Activated naive CD8-positive, alpha-beta T cell treated with anti-CD3 and anti-CD28 coated beads, Interleukin-2, amount 10 ng/mL, durations not matched to agents 7 days and 5 days (primary cell): ENCODE data around the gene CLCN3. TPM values are rescaled to one million over a fixed set of nuclear protein-coding genes. Genes with fewer than 3 reads are reported as not detected.
"Not testable (repeated sequence)": the region's sequence is repeated elsewhere in the genome, so short reads cannot be mapped to it uniquely, and the experiment has no call there.

Experiments used
- ATAC-seq: fragments of 150-1000 bp; cut with Tn5 transposase; one replicate; pipeline ENCODE4 v1.10.0; 2021; ENCODE audit warnings: low read depth, moderate library complexity
- POLR2A ChIA-PET: fragments of 350-600 bp; sonication (Branson Sonifier 250); formaldehyde crosslinking; loops from one replicate; lab custom pipeline; 2021; ENCODE audit warnings: antibody characterized with exemption; lab: Charles Lee
- DNase-seq: peaks from one replicate; pipeline ENCODE4 v3.0.0; 2021
- H3K27ac Mint-ChIP-seq: one replicate; pipeline ENCODE4 v1.8.0; 2022; ENCODE audit warnings: mild to moderate bottlenecking, mixed read lengths
- H3K27me3 Mint-ChIP-seq: one replicate; pipeline ENCODE4 v1.8.0; 2022; ENCODE audit warnings: mild to moderate bottlenecking, moderate library complexity, mixed read lengths
- H3K36me3 Mint-ChIP-seq: one replicate; pipeline ENCODE4 v1.8.0; 2021; ENCODE audit warnings: mild to moderate bottlenecking, mixed read lengths
- H3K4me1 Mint-ChIP-seq: one replicate; pipeline ENCODE4 v1.8.0; 2021; ENCODE audit warnings: mixed read lengths
- H3K4me3 Mint-ChIP-seq: one replicate; pipeline ENCODE4 v1.8.0; 2022; ENCODE audit warnings: mild to moderate bottlenecking, moderate library complexity, mixed read lengths
- H3K9me3 Mint-ChIP-seq: one replicate; pipeline ENCODE4 v1.8.0; 2021; ENCODE audit warnings: mixed read lengths
- total RNA-seq, 2 experiments: library from RNA; stranded (reverse); gene quantifications; one replicate each; pipeline ENCODE4 v1.2.3, GENCODE V29; 2021

CLCN3 gene
- total RNA-seq, 2 experiments from 2014 or later = 26.3 to 28.5 TPM

GRCh38 chr4:169707958-169708643, 87.7 kb downstream of the CLCN3 start:
- Mint-ChIP-seq H3K9me3 (no peaks in the 10 kb centered on the region), H3K36me3 (peaks cover 5% of the 10 kb centered on the region), H3K27ac (no peak overlapping the region), H3K4me3 (no peak overlapping the region), H3K27me3 (no peaks in the 10 kb centered on the region), H3K4me1 (no peaks in the 10 kb centered on the region)
- DNase-seq (no peak), ATAC-seq (no peak)
- POLR2A ChIA-PET = no interaction called here

- ATAC-seq (no peak), DNase-seq (no peak)
- Mint-ChIP-seq H3K36me3 (peaks cover 8% of the 10 kb centered on the region), H3K9me3 (no peaks in the 10 kb centered on the region), H3K27me3 (no peaks in the 10 kb centered on the region), H3K4me1 (no peaks in the 10 kb centered on the region), H3K4me3 (no peak overlapping the region), H3K27ac (no peak overlapping the region)
- POLR2A ChIA-PET = no interaction called here
Measured at GRCh38 chr4:169715826-169716225, 95.4 kb downstream of the CLCN3 start.

GRCh38 chr4:169716677-169717076, 96.3 kb downstream of the CLCN3 start:
- no peak for DNase-seq
- Mint-ChIP-seq H3K27ac (no peak overlapping the region), H3K9me3 (no peaks in the 10 kb centered on the region), H3K27me3 (no peaks in the 10 kb centered on the region), H3K36me3 (peaks cover 8% of the 10 kb centered on the region), H3K4me1 (peaks cover 1% of the 10 kb centered on the region), H3K4me3 (no peak overlapping the region)
- no peak for ATAC-seq
- POLR2A ChIA-PET = no interaction called here

- POLR2A ChIA-PET = no interaction called here
- DNase-seq (no peak), ATAC-seq (no peak)
- Mint-ChIP-seq H3K4me3 (no peak overlapping the region), H3K9me3 (no peaks in the 10 kb centered on the region), H3K4me1 (peaks cover 1% of the 10 kb centered on the region), H3K36me3 (peaks cover 8% of the 10 kb centered on the region), H3K27me3 (no peaks in the 10 kb centered on the region), H3K27ac (no peak overlapping the region)
Measured at GRCh38 chr4:169720529-169720928, 100.2 kb downstream of the CLCN3 start.

- no peak for ATAC-seq
- Mint-ChIP-seq H3K4me1 (peaks cover 1% of the 10 kb centered on the region), H3K27me3 (no peaks in the 10 kb centered on the region), H3K27ac (no peak overlapping the region), H3K9me3 (no peaks in the 10 kb centered on the region), H3K4me3 (no peak overlapping the region), H3K36me3 (peaks cover 8% of the 10 kb centered on the region)
- DNase-seq = no peak
- POLR2A ChIA-PET = interaction anchor here (0.5 kb wide), 1 partner anchor 278 kb away, joined by 3 read pairs; no protein-coding TSS in a partner anchor
Measured at GRCh38 chr4:169723207-169723965, 103.0 kb downstream of the CLCN3 start.

GRCh38 chr4:169724260-169724659, 103.9 kb downstream of the CLCN3 start:
- no peaks in the 10 kb centered on the region for H3K9me3 Mint-ChIP-seq
- POLR2A ChIA-PET = no interaction called here

GRCh38 chr4:169727616-169728015, 107.2 kb downstream of the CLCN3 start:
- H3K4me3 Mint-ChIP-seq = no peak overlapping the region
- no peak overlapping the region for H3K27ac Mint-ChIP-seq
- H3K36me3 Mint-ChIP-seq = peaks cover 7% of the 10 kb centered on the region
- POLR2A ChIA-PET = interaction anchor here (0.6 kb wide), 1 partner anchor 62 kb away, joined by 3 read pairs; no protein-coding TSS in a partner anchor
- H3K4me1 Mint-ChIP-seq = no peaks in the 10 kb centered on the region
- DNase-seq (no peak), ATAC-seq (no peak)
- no peaks in the 10 kb centered on the region for H3K9me3 Mint-ChIP-seq
- no peaks in the 10 kb centered on the region for H3K27me3 Mint-ChIP-seq

More at GRCh38 chr4:169724260-169724659, 103.9 kb downstream of the CLCN3 start:
- Mint-ChIP-seq H3K27ac (no peak overlapping the region), H3K36me3 (peaks cover 8% of the 10 kb centered on the region), H3K4me1 (peaks cover 1% of the 10 kb centered on the region), H3K4me3 (no peak overlapping the region), H3K27me3 (no peaks in the 10 kb centered on the region)
- ATAC-seq (no peak), DNase-seq (no peak)

GRCh38 chr4:169730564-169730963, 110.2 kb downstream of the CLCN3 start:
- no peak overlapping the region for H3K27ac Mint-ChIP-seq
- no peaks in the 10 kb centered on the region for H3K27me3 Mint-ChIP-seq
- H3K36me3 Mint-ChIP-seq = peaks cover 9% of the 10 kb centered on the region

GRCh38 chr4:169738604-169739003, 118.2 kb downstream of the CLCN3 start:
- DNase-seq, H3K27me3 Mint-ChIP-seq, H3K27ac Mint-ChIP-seq, POLR2A ChIA-PET, H3K4me3 Mint-ChIP-seq, ATAC-seq, H3K9me3 Mint-ChIP-seq, H3K4me1 Mint-ChIP-seq: not testable (repeated sequence)
- peaks cover 30% of the 10 kb centered on the region for H3K36me3 Mint-ChIP-seq

More at GRCh38 chr4:169730564-169730963, 110.2 kb downstream of the CLCN3 start:
- ATAC-seq = no peak
- H3K9me3 Mint-ChIP-seq = no peaks in the 10 kb centered on the region
- H3K4me3 Mint-ChIP-seq = no peak overlapping the region
- POLR2A ChIA-PET = no interaction called here
- no peaks in the 10 kb centered on the region for H3K4me1 Mint-ChIP-seq
- DNase-seq = no peak

GRCh38 chr4:169741569-169741968, 121.2 kb downstream of the CLCN3 start:
- Mint-ChIP-seq H3K4me1 (no peaks in the 10 kb centered on the region), H3K9me3 (no peaks in the 10 kb centered on the region), H3K27ac (no peak overlapping the region), H3K36me3 (peaks cover 24% of the 10 kb centered on the region), H3K4me3 (no peak overlapping the region), H3K27me3 (no peaks in the 10 kb centered on the region)
- no peak for DNase-seq
- no peak for ATAC-seq
- POLR2A ChIA-PET = no interaction called here

- no peak overlapping the region for H3K4me3 Mint-ChIP-seq
- no peaks in the 10 kb centered on the region for H3K9me3 Mint-ChIP-seq
Measured at GRCh38 chr4:169744601-169745000, 124.2 kb downstream of the CLCN3 start.

GRCh38 chr4:169745291-169745690, 124.9 kb downstream of the CLCN3 start:
- Mint-ChIP-seq H3K4me3 (no peak overlapping the region), H3K36me3 (peaks cover 8% of the 10 kb centered on the region), H3K27me3 (no peaks in the 10 kb centered on the region), H3K4me1 (no peaks in the 10 kb centered on the region), H3K27ac (no peak overlapping the region), H3K9me3 (no peaks in the 10 kb centered on the region)
- POLR2A ChIA-PET = no interaction called here
- no peak for DNase-seq
- no peak for ATAC-seq

More at GRCh38 chr4:169744601-169745000, 124.2 kb downstream of the CLCN3 start:
- H3K27me3 Mint-ChIP-seq = no peaks in the 10 kb centered on the region
- H3K4me1 Mint-ChIP-seq = no peaks in the 10 kb centered on the region
- POLR2A ChIA-PET = no interaction called here
- DNase-seq (no peak), ATAC-seq (no peak)
- no peak overlapping the region for H3K27ac Mint-ChIP-seq
- H3K36me3 Mint-ChIP-seq = peaks cover 8% of the 10 kb centered on the region

- H3K4me3 Mint-ChIP-seq = peak overlapping the region; percentile 86
- H3K9me3 Mint-ChIP-seq = no peaks in the 10 kb centered on the region
- ATAC-seq (no peak), DNase-seq (no peak)
- H3K36me3 Mint-ChIP-seq = peaks cover 2% of the 10 kb centered on the region
- peaks cover 13% of the 10 kb centered on the region for H3K27me3 Mint-ChIP-seq
- POLR2A ChIA-PET = interaction anchor here (1.1 kb wide), 1 partner anchor 137 kb away, joined by 4 read pairs; the partner anchor contains the start of gene CLCN3
- peak overlapping the region; percentile 19 for H3K27ac Mint-ChIP-seq
- peaks cover 22% of the 10 kb centered on the region for H3K4me1 Mint-ChIP-seq
Measured at GRCh38 chr4:169756971-169757574, 136.7 kb downstream of the CLCN3 start.
